ENCODE data around the gene MRPS6.

DNA sequence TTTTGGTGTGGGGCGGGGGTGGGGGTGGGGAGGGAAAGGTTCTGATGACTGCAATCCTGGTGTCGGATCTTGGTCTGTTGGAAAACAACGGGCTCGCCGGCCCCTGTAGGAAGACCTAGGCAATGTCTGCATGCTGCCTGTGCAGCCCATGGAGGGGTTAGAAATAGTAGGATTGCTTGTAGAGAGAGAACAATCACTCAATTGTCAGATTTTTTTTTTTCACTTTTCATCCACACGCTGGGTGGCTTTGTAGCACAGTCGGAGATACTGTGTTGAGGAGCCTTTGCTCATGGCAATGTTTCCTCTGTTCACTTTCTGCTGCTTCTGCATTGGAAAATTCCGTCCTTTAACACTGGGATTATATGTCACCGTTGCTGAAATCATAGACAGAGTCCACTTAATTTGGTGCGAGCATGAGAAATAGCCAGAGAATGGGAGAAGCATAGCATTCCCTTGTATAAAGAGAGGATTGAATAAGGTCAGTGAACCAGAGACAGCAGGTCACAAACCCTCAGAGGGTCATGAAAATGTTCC is 107.5 kb downstream of the MRPS6 start:
- TF ChIP-seq POLR2A (IDR thresholded peaks at IDR 0.05; ENCODE audit: low read length) (no peak), GATA1 (IDR thresholded peaks at IDR 0.05; ENCODE audit: low read depth, low read length) (no peak)
